Measurements from ENCODE around the gene BAIAP2.

BAIAP2 gene

DNA sequence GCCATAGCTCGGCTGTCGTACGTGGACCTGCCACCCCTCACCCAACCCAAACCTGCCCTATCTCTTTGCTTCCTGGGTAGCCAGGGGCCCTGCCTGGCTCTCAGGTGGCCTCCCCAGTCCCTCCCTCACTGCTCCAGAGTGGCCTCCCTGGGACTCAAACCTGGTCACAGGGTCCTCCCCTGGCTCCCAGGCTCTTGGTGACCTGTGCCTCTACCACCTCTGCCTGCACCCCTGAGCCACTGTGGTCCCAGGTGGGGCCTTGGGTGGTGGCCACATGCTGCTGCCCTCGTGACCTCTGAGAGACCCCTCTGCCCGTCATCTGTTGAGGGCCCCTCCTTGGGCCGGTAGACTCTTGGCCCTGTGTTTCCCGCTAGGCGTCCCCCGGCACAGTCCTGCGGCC lies 65.7 kb downstream of the BAIAP2 start:
- DNase-seq (ENCODE audit: low read depth) = no peak
- H3K4me3 ChIP-seq (ENCODE audit: low read depth, low read length) = no peak overlapping the region
- TF ChIP-seq, protein P1, sequence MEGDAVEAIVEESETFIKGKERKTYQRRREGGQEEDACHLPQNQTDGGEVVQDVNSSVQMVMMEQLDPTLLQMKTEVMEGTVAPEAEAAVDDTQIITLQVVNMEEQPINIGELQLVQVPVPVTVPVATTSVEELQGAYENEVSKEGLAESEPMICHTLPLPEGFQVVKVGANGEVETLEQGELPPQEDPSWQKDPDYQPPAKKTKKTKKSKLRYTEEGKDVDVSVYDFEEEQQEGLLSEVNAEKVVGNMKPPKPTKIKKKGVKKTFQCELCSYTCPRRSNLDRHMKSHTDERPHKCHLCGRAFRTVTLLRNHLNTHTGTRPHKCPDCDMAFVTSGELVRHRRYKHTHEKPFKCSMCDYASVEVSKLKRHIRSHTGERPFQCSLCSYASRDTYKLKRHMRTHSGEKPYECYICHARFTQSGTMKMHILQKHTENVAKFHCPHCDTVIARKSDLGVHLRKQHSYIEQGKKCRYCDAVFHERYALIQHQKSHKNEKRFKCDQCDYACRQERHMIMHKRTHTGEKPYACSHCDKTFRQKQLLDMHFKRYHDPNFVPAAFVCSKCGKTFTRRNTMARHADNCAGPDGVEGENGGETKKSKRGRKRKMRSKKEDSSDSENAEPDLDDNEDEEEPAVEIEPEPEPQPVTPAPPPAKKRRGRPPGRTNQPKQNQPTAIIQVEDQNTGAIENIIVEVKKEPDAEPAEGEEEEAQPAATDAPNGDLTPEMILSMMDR (IDR thresholded peaks at IDR 0.05; ENCODE audit: control insufficient read depth, extremely low read depth, insufficient read depth) = no peak

DNA sequence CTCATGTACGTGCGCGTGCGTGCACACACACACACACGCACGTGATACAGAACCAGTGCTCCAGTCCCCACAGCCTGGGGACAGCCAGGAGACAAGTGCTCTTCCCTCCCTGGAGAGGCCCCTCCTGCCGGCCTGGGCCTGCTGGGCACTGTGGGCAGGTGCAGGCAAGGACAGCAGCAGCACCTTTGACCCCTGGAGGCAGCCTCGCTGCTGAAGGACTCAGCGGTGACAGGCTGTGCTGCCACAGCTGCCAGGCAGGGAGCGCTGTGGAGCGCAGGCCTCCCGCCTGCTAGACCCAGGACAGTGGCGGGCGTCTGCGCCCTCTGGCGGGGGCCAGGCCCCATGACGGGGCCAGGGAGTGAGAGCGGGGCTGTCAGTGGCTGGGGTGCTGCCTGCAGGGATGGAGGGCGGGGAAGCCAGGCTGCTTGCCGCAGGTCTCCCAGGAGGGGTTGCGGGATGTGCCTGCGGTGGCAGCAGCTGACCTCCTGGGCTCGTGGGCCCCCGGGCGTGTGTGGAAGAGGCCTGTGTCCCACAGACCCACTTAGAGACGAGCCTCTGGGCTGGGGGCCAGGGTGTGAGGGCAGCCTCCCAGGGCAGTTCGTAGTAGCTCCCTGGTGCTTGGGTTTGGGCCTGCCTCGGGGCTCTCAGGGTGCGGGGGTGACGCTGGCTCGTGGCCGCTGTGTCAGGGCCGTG lies 66.8 kb downstream of the BAIAP2 start:
- DNase-seq (ENCODE audit: low read depth) = peak; percentile 50
- H3K4me3 ChIP-seq (ENCODE audit: low read depth, low read length) = no peak overlapping the region
- TF ChIP-seq, protein P1 (IDR thresholded peaks at IDR 0.05; ENCODE audit: control insufficient read depth, extremely low read depth, insufficient read depth) = peak; percentile 100

DNA sequence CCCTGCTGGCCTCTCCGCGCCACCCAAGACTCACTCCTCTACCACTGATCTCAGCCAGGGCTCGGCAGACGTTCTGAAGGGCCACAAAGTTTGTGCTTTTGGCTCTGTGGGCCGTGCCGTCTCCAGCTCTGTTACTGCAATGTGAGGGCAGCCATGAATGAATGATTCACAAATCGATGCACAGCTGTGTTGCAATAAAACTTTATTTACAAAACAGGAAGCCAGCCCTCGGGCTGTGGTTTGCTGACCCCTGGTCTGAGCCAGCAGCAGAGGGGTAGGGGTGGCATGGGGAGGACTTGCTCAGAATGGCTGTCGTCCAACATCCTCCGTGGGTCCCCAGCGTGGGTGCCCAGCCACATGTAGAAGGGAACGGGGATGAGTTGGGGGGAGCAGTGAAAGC lies 67.4 kb downstream of the BAIAP2 start:
- no peak for DNase-seq (ENCODE audit: low read depth)
- no peak overlapping the region for H3K4me3 ChIP-seq (ENCODE audit: low read depth, low read length)
- TF ChIP-seq, protein P1 (IDR thresholded peaks at IDR 0.05; ENCODE audit: control insufficient read depth, extremely low read depth, insufficient read depth) = no peak

DNA sequence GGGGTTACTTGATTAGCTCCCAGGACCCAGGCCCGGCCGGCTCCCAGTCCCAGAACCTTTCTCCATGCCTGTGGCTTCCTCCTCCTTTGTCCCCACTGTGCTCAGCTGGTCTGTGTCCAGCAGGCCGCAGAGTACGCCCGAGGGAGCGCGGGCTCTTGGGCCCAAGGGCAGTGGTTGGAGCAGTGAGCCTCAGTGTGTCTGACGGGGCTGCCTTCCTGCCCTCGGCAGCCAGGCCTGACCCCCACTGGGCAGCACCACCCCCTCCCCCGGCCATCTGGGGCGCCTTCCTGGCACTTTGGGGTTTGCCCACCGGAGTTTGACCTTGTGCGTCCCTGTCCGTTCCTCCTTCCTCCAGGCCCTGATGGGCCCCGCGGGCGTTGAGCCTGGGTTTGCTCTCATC lies 67.9 kb downstream of the BAIAP2 start:
- TF ChIP-seq, protein P1 (IDR thresholded peaks at IDR 0.05; ENCODE audit: control insufficient read depth, extremely low read depth, insufficient read depth) = no peak
- H3K4me3 ChIP-seq (ENCODE audit: low read depth, low read length) = no peak overlapping the region
- no peak for DNase-seq (ENCODE audit: low read depth)

DNA sequence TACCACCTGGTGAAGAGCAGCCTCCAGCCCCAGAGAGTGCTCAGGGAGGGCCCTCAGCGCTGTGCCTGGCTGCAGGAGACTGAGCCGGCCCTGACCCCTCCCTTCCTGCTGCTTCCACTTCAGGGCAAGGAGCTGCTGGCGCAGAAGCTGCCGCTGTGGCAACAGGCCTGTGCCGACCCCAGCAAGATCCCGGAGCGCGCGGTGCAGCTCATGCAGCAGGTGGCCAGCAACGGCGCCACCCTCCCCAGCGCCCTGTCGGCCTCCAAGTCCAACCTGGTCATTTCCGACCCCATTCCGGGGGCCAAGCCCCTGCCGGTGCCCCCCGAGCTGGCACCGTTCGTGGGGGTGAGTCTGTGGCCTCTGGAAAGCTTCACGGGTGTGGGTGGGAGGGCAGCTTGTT lies 68.4 kb downstream of the BAIAP2 start:
- DNase-seq (ENCODE audit: low read depth) = no peak
- TF ChIP-seq, protein P1 (IDR thresholded peaks at IDR 0.05; ENCODE audit: control insufficient read depth, extremely low read depth, insufficient read depth) = no peak
- no peak overlapping the region for H3K4me3 ChIP-seq (ENCODE audit: low read depth, low read length)

DNA sequence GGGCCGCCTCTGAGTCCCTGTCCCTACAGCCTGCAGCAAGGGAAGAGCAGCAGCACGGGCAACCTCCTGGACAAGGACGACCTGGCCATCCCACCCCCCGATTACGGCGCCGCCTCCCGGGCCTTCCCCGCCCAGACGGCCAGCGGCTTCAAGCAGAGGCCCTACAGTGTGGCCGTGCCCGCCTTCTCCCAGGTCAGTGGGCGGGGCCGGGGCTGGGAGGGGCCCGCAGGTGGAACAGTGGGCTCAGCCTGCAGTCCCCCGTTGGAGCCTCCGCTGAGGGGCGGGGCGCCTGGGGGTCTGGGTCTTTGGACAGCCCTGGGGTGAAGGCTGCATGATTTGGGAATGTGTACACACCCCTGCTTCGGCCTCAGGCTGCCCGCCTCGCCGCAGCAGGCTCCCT lies 71.8 kb downstream of the BAIAP2 start:
- DNase-seq (ENCODE audit: low read depth) = no peak
- no peak overlapping the region for H3K4me3 ChIP-seq (ENCODE audit: low read depth, low read length)
- TF ChIP-seq, protein P1 (IDR thresholded peaks at IDR 0.05; ENCODE audit: control insufficient read depth, extremely low read depth, insufficient read depth) = no peak

DNA sequence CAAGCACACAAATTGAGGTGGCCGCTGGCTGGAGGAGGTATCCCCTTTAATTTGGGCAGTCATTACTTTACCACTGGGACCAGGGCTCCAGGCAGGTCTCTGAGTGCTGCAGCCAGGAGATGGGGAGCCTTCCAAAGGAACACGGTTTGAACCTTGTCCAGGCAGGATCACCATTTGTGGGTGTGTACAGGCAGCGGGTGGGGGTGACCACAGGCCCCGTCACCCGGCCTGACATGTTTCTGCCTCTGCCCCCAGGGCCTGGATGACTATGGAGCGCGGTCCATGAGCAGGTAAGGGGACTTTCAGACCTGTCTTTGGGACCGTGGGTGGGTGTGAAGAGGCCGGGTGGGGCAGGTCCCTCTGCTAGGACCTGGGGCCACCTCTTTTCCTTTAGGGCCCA lies 73.3 kb downstream of the BAIAP2 start:
- no peak for DNase-seq (ENCODE audit: low read depth)
- TF ChIP-seq, protein P1 (IDR thresholded peaks at IDR 0.05; ENCODE audit: control insufficient read depth, extremely low read depth, insufficient read depth) = no peak
- no peak overlapping the region for H3K4me3 ChIP-seq (ENCODE audit: low read depth, low read length)

Measured in LNCaP clone FGC (cell line).